Esophagus squamous epithelium (tissue), 5 donors: ENCODE measurements around the gene KRT86. TPM values are rescaled to one million over a fixed set of nuclear protein-coding genes. Genes with fewer than 3 reads are reported as not detected.
"Not testable (repeated sequence)": the region's sequence is repeated elsewhere in the genome, so short reads cannot be mapped to it uniquely, and the experiment has no call there.

Experiments used
- DNase-seq: peaks from one replicate; lab custom pipeline; 2025; lab: John Stamatoyannopoulos, UW
- H3K27ac ChIP-seq, 4 donors: fragments of 200-600 bp; sonication (generic); one replicate each; pipeline ENCODE4 v1.5.1; 2016 to 2019; ENCODE audit warnings: mild to moderate bottlenecking in 1 of 4
- H3K27me3 ChIP-seq, 4 donors: fragments of 200-600 bp; sonication (generic); 1 replicate in 3 of 4; 2 replicates in 1 of 4; pipeline versions ENCODE4 v1.5.1 to v1.6.0; 2017 to 2021; ENCODE audit warnings: antibody characterized with exemption in 1 of 4
- H3K36me3 ChIP-seq, 3 donors: fragments of 200-600 bp; sonication (generic); one replicate each; pipeline ENCODE4 v1.5.1; 2016 to 2019
- H3K4me1 ChIP-seq, 3 donors: fragments of 200-600 bp; sonication (generic); one replicate each; pipeline ENCODE4 v1.5.1; 2017 to 2019
- H3K4me3 ChIP-seq, 4 donors: fragments of 200-600 bp; sonication (generic); 1 replicate in 3 of 4; 2 replicates in 1 of 4; pipeline ENCODE4 v1.5.1; 2016 to 2019; ENCODE audit warnings: mild to moderate bottlenecking in 2 of 4, moderate library complexity in 1 of 4
- H3K9me3 ChIP-seq, 3 donors: fragments of 200-600 bp; sonication (generic); one replicate each; pipeline ENCODE4 v1.5.1; 2016 to 2019
- POLR2A ChIP-seq, 4 donors: fragments of 450-650 bp; IDR thresholded peaks; one replicate each; pipeline ENCODE4 v1.6.1; 2017; ENCODE audit warnings: antibody characterized with exemption in 4 of 4, mild to moderate bottlenecking in 4 of 4, moderate library complexity in 3 of 4
- WGBS, 2 donors: methylation state at CpG; one replicate each; pipeline ENCODE4 v1.1.5; 2018; 5-methylcytosine and 5-hydroxymethylcytosine counted together
- intact Hi-C: fragments of 100-400 bp; cut with DNase I; formaldehyde crosslinking; loops from one replicate; pipeline ENCODE4 v1.15.0; 2022
- total RNA-seq, 4 donors: library from RNA; depleted of rRNA; stranded (reverse); fragments of >200 nt; gene quantifications; one replicate each; pipeline ENCODE4 v1.1.0, GENCODE V29; 2016
- TF ChIP-seq, protein P1 (sequence below), 6 experiments: fragments of 450-650 bp in 4 of 6; fragments of 200-600 bp in 2 of 6; sonication (generic) in 2 of 6; IDR thresholded peaks; one replicate each; pipeline ENCODE4 v1.5.1; 2016 to 2019; ENCODE audit warnings: antibody characterized with exemption in 6 of 6, mild to moderate bottlenecking in 4 of 6, moderate library complexity in 4 of 6
- donor health status: DM: yes; HTN: yes; CAD: no.

The KRT86 gene
- total RNA-seq, 4 donors from 2014 or later, result not detected

DNA sequence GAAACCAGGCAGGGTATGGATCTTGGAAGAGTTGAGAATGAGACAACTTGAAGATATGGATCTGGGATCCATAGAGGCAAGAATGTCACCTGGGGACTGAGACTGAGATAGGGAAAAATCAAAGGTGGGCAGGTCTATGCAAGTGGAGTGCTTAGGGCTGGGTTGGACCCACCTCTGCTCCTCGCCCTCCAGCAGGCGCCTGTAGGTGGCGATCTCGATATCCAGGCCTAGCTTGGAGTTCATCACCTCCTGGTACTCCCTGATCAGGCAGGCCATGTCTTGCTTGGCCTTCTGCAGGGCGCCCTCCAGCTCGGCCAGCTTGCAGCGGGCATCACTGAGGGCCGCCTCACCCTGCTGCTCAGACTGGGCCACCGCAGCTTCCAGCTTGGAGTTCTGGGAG is 41.3 kb downstream of the KRT86 start:
- 48 to 86% methylated on average over 1 to 7 of the region's 9 CpGs for WGBS, 2 donors
- H3K9me3 ChIP-seq, H3K4me3 ChIP-seq, H3K4me1 ChIP-seq, H3K27ac ChIP-seq, intact Hi-C loops, H3K36me3 ChIP-seq, DNase-seq: not testable (repeated sequence)
- TF ChIP-seq, protein P1, sequence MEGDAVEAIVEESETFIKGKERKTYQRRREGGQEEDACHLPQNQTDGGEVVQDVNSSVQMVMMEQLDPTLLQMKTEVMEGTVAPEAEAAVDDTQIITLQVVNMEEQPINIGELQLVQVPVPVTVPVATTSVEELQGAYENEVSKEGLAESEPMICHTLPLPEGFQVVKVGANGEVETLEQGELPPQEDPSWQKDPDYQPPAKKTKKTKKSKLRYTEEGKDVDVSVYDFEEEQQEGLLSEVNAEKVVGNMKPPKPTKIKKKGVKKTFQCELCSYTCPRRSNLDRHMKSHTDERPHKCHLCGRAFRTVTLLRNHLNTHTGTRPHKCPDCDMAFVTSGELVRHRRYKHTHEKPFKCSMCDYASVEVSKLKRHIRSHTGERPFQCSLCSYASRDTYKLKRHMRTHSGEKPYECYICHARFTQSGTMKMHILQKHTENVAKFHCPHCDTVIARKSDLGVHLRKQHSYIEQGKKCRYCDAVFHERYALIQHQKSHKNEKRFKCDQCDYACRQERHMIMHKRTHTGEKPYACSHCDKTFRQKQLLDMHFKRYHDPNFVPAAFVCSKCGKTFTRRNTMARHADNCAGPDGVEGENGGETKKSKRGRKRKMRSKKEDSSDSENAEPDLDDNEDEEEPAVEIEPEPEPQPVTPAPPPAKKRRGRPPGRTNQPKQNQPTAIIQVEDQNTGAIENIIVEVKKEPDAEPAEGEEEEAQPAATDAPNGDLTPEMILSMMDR (IDR thresholded peaks at IDR 0.05), result peak in 4 of 6 experiments; percentile 10 to 53 (median 21)
- H3K27me3 ChIP-seq, result peaks cover 0 to 67% (median 0%) of the 10 kb centered on the region in 4 donors

DNA sequence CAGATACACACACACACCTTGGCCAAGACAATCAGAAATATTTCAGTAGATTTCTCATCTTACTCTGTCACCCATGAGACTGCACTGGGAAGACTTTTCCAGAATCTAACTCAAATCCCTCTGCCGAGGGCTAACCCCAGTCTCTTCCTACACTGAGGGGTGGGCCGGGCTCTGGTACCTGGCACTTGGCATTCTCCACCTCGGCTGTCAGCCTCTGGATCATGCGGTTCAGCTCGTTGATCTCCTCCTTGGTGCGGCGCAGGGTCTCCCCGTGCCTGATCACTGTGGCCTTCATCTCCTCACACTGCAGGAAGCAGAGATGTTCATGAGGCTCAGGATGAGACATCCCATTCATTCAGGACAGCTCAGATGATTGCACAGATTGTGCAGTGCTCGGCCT is 41.8 kb downstream of the KRT86 start:
- Histone ChIP-seq H3K27me3 (peaks cover 0 to 67% (median 0%) of the 10 kb centered on the region in 4 donors), H3K4me1 (no peaks in the 10 kb centered on the region), H3K4me3 (no peak overlapping the region), H3K36me3 (no peaks in the 10 kb centered on the region), H3K27ac (no peak overlapping the region), H3K9me3 (no peaks in the 10 kb centered on the region)
- intact Hi-C loops, result no loop called here
- DNase-seq, result no peak
- TF ChIP-seq, protein P1 (IDR thresholded peaks at IDR 0.05), result no peak
- no peak for TF ChIP-seq POLR2A (IDR thresholded peaks at IDR 0.05)
- WGBS, 2 donors, result 64 to 83% methylated on average over 2 to 6 of the region's 9 CpGs

DNA sequence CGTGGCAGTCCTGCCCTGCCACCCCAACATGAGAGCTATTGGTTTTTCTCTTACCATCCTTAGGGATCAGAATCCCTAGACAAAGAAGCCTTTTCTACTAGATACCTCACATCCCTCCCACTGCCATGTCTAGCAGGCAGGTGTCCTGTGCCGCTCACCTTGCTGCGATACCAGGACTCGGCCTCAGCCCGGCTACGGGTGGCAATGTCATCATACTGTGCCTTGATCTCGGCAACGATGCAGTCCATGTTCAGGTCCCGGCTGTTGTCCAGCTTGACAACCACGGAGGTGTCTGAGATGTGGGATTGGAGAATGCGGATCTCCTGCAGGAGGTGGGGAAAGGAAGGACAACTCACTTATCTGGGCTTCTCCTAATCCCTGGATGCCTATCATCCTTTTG is 42.3 kb downstream of the KRT86 start:
- H3K36me3 ChIP-seq, result no peaks in the 10 kb centered on the region
- no peaks in the 10 kb centered on the region for H3K4me1 ChIP-seq
- no peak for TF ChIP-seq POLR2A (IDR thresholded peaks at IDR 0.05)
- TF ChIP-seq, protein P1 (IDR thresholded peaks at IDR 0.05), result no peak
- intact Hi-C loops, result no loop called here
- DNase-seq, result no peak
- WGBS, 2 donors, result 84 to 87% methylated on average over 4 to 11 of the region's 11 CpGs
- no peak overlapping the region for H3K27ac ChIP-seq
- no peaks in the 10 kb centered on the region for H3K9me3 ChIP-seq
- peaks cover 0 to 67% (median 0%) of the 10 kb centered on the region in 4 donors for H3K27me3 ChIP-seq
- H3K4me3 ChIP-seq, result no peak overlapping the region

DNA sequence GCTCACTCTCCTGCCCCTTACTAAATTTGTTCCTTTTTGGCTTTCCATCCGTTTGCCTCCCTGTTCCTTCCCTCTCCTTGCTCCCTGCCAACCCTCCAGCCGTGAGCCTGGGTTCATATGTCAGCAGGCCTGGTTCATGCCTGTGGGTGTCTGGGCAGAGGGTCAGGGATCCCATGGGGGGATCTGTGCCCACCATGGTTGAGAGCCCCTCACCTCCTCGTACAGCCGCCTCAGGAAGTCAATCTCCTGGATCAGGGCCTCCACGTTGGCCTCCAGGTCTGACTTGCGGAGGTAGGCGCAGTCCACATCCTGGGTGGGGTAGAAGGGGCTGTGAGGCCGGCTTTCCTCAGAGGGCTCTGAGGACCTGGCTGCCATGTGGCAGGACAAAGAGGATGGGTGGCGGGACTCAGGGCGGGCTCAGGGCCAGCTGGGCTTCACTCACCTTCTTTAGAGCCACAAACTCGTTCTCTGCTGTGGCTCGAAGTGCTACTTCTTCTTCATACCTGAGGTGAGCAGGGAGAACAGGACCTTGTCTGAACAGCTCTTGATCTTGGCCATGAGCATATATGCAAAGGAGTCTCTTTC is 43.1 kb downstream of the KRT86 start:
- H3K4me1 ChIP-seq, result no peaks in the 10 kb centered on the region
- 76 to 84% methylated on average over 3 to 4 of the region's 12 CpGs for WGBS, 2 donors
- H3K9me3 ChIP-seq, result no peaks in the 10 kb centered on the region
- no peak overlapping the region for H3K27ac ChIP-seq
- no peak overlapping the region for H3K4me3 ChIP-seq
- TF ChIP-seq, protein P1 (IDR thresholded peaks at IDR 0.05), result no peak
- no peak for TF ChIP-seq POLR2A (IDR thresholded peaks at IDR 0.05)
- H3K36me3 ChIP-seq, result no peaks in the 10 kb centered on the region
- intact Hi-C loops, result no loop called here
- peaks cover 0 to 66% (median 0%) of the 10 kb centered on the region in 4 donors for H3K27me3 ChIP-seq
- DNase-seq, result no peak

DNA sequence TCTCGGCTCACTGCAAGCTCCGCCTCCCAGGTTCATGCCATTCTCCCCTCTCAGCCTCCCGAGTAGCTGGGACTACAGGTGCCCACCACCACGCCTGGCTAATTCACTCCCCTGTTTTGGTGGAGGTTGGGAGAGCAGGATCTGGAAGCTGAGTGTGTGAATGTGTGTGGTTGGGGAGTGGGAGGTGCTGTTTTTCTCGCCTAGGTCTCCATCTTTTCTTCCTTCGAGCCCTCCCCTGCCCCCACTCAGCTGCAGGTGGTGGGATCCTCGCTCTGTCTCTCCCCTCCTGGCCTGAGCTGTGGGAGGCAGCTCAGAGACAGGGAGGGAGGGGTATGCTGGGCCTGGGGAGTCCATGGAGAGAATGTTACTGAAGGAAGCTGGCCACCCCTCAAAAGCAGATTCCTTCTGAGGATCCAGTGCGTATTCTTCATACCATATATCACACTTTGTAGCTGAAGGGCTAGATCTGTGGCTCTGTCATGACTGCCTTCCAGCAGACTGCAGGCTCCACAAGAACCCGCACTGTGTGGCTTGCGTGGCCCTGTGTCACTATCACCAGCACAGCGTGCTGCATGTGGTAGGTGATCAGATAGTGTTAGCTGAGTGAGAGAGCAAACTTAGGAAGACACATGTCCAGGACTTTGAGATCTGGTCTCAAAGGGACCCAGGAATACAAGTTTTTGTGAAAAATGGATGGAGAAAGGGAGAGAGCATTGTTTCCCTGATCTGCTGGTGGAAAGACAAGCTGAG is 44.0 kb downstream of the KRT86 start:
- DNase-seq, result no peak
- no peak overlapping the region for H3K4me3 ChIP-seq
- no peak for TF ChIP-seq POLR2A (IDR thresholded peaks at IDR 0.05)
- H3K27me3 ChIP-seq, result peaks cover 0 to 66% (median 0%) of the 10 kb centered on the region in 4 donors
- H3K36me3 ChIP-seq, result no peaks in the 10 kb centered on the region
- intact Hi-C loops, result no loop called here
- 87 to 97% methylated on average over 9 to 10 of the region's 11 CpGs for WGBS, 2 donors
- H3K27ac ChIP-seq, result no peak overlapping the region
- no peaks in the 10 kb centered on the region for H3K4me1 ChIP-seq
- H3K9me3 ChIP-seq, result no peaks in the 10 kb centered on the region
